Measurements from ENCODE around the gene LDLR. TPM values are rescaled to one million over a fixed set of nuclear protein-coding genes. Genes with fewer than 3 reads are reported as not detected.

The LDLR gene
- total RNA-seq, 2 donors from 2014 or later, result 61.0 to 101 TPM

DNA sequence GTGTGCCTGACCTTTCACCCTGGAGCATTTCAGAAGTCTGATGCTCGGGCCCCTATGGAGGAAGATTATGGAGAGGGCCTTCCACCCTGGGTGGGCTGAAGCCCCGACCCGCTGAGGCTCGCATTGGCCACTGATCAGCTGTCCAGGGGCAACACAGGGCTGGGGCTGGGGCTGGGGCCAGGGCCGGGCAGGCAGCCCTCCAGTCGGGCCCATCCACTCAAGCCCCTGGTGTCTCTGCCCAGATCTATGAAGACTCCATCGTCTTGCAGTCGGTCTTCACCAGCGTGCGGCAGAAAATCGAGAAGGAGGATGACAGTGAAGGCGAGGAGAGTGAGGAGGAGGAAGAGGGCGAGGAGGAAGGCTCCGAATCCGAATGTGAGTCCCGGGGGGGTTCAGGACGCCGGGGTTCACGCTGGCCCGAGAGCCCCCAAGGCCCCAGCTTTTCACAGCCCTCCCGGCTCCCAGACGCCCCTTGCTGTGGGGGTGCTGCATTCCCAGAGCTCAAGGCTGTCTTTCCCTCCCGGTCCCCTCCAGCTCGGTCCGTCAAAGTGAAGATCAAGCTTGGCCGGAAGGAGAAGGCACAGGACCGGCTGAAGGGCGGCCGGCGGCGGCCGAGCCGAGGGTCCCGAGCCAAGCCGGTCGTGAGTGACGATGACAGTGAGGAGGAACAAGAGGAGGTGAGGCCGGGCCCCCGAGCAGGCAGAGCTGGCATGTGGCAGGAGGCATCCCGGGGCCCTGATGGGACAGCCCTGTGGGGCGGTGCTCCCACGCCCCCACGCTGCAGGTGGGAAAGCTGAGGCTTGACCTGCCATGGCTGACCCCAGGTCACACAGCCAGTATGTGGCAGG, 29.5 kb upstream of the LDLR start:
- Mint-ChIP-seq H3K27ac (no peak overlapping the region), H3K36me3 (ENCODE audit: low read depth) (peaks cover 55% of the 10 kb centered on the region), H3K27me3 (ENCODE audit: insufficient read depth) (no peaks in the 10 kb centered on the region), H3K4me3 (no peak overlapping the region), H3K9me3 (no peaks in the 10 kb centered on the region), H3K4me1 (no peaks in the 10 kb centered on the region)
- H3K36me3 ChIP-seq (ENCODE audit: control insufficient read depth, insufficient read depth, low read length), result peaks cover 66% of the 10 kb centered on the region
- H3K9ac ChIP-seq (ENCODE audit: extremely low read depth, low read length, poor library complexity, severe bottlenecking), result no peak overlapping the region
- TF ChIP-seq, protein P1, sequence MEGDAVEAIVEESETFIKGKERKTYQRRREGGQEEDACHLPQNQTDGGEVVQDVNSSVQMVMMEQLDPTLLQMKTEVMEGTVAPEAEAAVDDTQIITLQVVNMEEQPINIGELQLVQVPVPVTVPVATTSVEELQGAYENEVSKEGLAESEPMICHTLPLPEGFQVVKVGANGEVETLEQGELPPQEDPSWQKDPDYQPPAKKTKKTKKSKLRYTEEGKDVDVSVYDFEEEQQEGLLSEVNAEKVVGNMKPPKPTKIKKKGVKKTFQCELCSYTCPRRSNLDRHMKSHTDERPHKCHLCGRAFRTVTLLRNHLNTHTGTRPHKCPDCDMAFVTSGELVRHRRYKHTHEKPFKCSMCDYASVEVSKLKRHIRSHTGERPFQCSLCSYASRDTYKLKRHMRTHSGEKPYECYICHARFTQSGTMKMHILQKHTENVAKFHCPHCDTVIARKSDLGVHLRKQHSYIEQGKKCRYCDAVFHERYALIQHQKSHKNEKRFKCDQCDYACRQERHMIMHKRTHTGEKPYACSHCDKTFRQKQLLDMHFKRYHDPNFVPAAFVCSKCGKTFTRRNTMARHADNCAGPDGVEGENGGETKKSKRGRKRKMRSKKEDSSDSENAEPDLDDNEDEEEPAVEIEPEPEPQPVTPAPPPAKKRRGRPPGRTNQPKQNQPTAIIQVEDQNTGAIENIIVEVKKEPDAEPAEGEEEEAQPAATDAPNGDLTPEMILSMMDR (conservative IDR thresholded peaks at IDR 0.05), result no peak
- no peaks in the 10 kb centered on the region for H3K4me1 ChIP-seq (ENCODE audit: control insufficient read depth, insufficient read depth, low read length)
- no peaks in the 10 kb centered on the region for H3K9me3 ChIP-seq (ENCODE audit: control insufficient read depth, low read length)
- H3K27me3 ChIP-seq (ENCODE audit: control insufficient read depth, insufficient read depth, low read length, poor library complexity, severe bottlenecking), result no peaks in the 10 kb centered on the region
- H3K4me3 ChIP-seq (ENCODE audit: low read length), result no peak overlapping the region
- DNase-seq, result no peak
- no peak overlapping the region for H3K27ac ChIP-seq (ENCODE audit: low read depth, low read length)
- WGBS, 2 experiments (ENCODE audit: insufficient coverage in 1 of 2, insufficient read length in 1 of 2), result 96% methylated on average over 26 to 43 of the region's 43 CpGs

- no peaks in the 10 kb centered on the region for H3K9me3 Mint-ChIP-seq
- TF ChIP-seq, protein P1 (conservative IDR thresholded peaks at IDR 0.05), result no peak
- WGBS, 2 experiments (ENCODE audit: insufficient coverage in 1 of 2, insufficient read length in 1 of 2), result 97 to 98% methylated on average over 13 to 14 of the region's 14 CpGs
- no peak overlapping the region for H3K27ac Mint-ChIP-seq
- no peaks in the 10 kb centered on the region for H3K27me3 Mint-ChIP-seq (ENCODE audit: insufficient read depth)
- no peak overlapping the region for H3K27ac ChIP-seq (ENCODE audit: low read depth, low read length)
- H3K9ac ChIP-seq (ENCODE audit: extremely low read depth, low read length, poor library complexity, severe bottlenecking), result no peak overlapping the region
- H3K9me3 ChIP-seq (ENCODE audit: control insufficient read depth, low read length), result no peaks in the 10 kb centered on the region
- H3K36me3 Mint-ChIP-seq (ENCODE audit: low read depth), result peaks cover 53% of the 10 kb centered on the region
- no peak overlapping the region for H3K4me3 Mint-ChIP-seq
- DNase-seq, result no peak
- no peaks in the 10 kb centered on the region for H3K27me3 ChIP-seq (ENCODE audit: control insufficient read depth, insufficient read depth, low read length, poor library complexity, severe bottlenecking)
- H3K4me3 ChIP-seq (ENCODE audit: low read length), result no peak overlapping the region
- no peaks in the 10 kb centered on the region for H3K4me1 Mint-ChIP-seq
- no peaks in the 10 kb centered on the region for H3K4me1 ChIP-seq (ENCODE audit: control insufficient read depth, insufficient read depth, low read length)
- peaks cover 64% of the 10 kb centered on the region for H3K36me3 ChIP-seq (ENCODE audit: control insufficient read depth, insufficient read depth, low read length)
These were observed 27.3 kb upstream of the LDLR start for GRCh38 chr19:11061952-11062351.

DNA sequence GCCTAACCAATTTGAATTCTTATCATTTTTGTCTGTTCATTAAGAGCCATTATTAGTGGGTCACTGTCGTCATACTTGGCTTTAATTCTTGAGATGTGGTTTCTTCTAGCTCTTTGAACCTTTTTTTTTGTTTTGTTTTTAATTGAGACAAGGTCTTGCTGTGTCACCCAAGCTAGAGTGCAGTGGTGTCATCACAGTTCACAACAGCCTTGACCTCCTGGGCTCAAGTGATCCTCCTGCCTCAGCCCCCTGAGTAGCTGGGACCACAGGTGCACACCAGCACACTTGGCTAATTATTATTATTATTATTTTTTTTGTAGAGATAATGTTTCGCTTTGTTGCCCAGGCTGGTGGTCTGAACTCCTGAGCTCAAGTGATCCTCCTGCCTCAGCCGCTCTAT, 25.8 kb upstream of the LDLR start:
- H3K36me3 ChIP-seq (ENCODE audit: control insufficient read depth, insufficient read depth, low read length), result peaks cover 67% of the 10 kb centered on the region
- Mint-ChIP-seq H3K27me3 (ENCODE audit: insufficient read depth) (no peaks in the 10 kb centered on the region), H3K4me1 (no peaks in the 10 kb centered on the region), H3K27ac (no peak overlapping the region), H3K9me3 (no peaks in the 10 kb centered on the region), H3K36me3 (ENCODE audit: low read depth) (peaks cover 58% of the 10 kb centered on the region), H3K4me3 (no peak overlapping the region)
- H3K27me3 ChIP-seq (ENCODE audit: control insufficient read depth, insufficient read depth, low read length, poor library complexity, severe bottlenecking), result no peaks in the 10 kb centered on the region
- WGBS, 2 experiments (ENCODE audit: insufficient coverage in 1 of 2, insufficient read length in 1 of 2), result 83 to 100% methylated on average over 1 to 3 of the region's 3 CpGs
- no peak for DNase-seq
- no peaks in the 10 kb centered on the region for H3K4me1 ChIP-seq (ENCODE audit: control insufficient read depth, insufficient read depth, low read length)
- H3K9me3 ChIP-seq (ENCODE audit: control insufficient read depth, low read length), result peaks cover 6% of the 10 kb centered on the region
- H3K4me3 ChIP-seq (ENCODE audit: low read length), result no peak overlapping the region
- TF ChIP-seq, protein P1 (conservative IDR thresholded peaks at IDR 0.05), result no peak
- H3K27ac ChIP-seq (ENCODE audit: low read depth, low read length), result no peak overlapping the region
- H3K9ac ChIP-seq (ENCODE audit: extremely low read depth, low read length, poor library complexity, severe bottlenecking), result no peak overlapping the region

Measured in endodermal cell (in vitro differentiated cells).